Peyer's patch (tissue), 4 donors: ENCODE measurements around the gene HOXD10. TPM values are rescaled to one million over a fixed set of nuclear protein-coding genes. Genes with fewer than 3 reads are reported as not detected.

Experiments used
- DNase-seq, 3 donors: peaks; one replicate each; pipeline ENCODE4 v3.0.0-alpha.2; 2017 to 2019
- H3K27ac ChIP-seq, 4 donors: fragments of 200-600 bp; sonication (generic); one replicate each; pipeline ENCODE4 v1.5.1; 2016 to 2019
- H3K27me3 ChIP-seq, 2 donors: fragments of 200-600 bp; sonication (generic); one replicate each; pipeline ENCODE4 v1.5.1; 2019
- H3K36me3 ChIP-seq, 3 donors: fragments of 200-600 bp; sonication (generic); one replicate each; pipeline ENCODE4 v1.5.1; 2016 to 2019
- H3K4me1 ChIP-seq, 4 donors: fragments of 200-600 bp; sonication (generic); one replicate each; pipeline ENCODE4 v1.5.1; 2016 to 2019
- H3K4me3 ChIP-seq, 4 donors: fragments of 200-600 bp; sonication (generic); 1 replicate in 3 of 4; 2 replicates in 1 of 4; pipeline ENCODE4 v1.5.1; 2016 to 2019; ENCODE audit warnings: mild to moderate bottlenecking in 1 of 4
- H3K9me3 ChIP-seq, 4 donors: fragments of 200-600 bp; sonication (generic); one replicate each; pipeline ENCODE4 v1.5.1; 2016 to 2019; ENCODE audit warnings: mild to moderate bottlenecking in 1 of 4
- POLR2A ChIP-seq, 2 donors: fragments of 450-650 bp; IDR thresholded peaks; one replicate each; pipeline ENCODE4 v1.5.1; 2017; ENCODE audit warnings: antibody characterized with exemption in 2 of 2, mild to moderate bottlenecking in 2 of 2, moderate library complexity in 2 of 2
- total RNA-seq, 4 donors: library from RNA; depleted of rRNA; stranded (reverse); fragments of >200 nt; gene quantifications; one replicate each; pipeline ENCODE4 v1.1.0, GENCODE V29; 2016
- TF ChIP-seq, protein P1 (sequence below), 6 experiments: fragments of 450-650 bp in 4 of 6; fragments of 200-600 bp in 2 of 6; sonication (generic) in 1 of 6; IDR thresholded peaks; one replicate each; pipeline ENCODE4 v1.5.1; 2017 to 2019; ENCODE audit warnings: antibody characterized with exemption in 6 of 6, mild to moderate bottlenecking in 3 of 6, moderate library complexity in 1 of 6

HOXD10 gene
- total RNA-seq, 4 donors from 2014 or later: not detected

DNA sequence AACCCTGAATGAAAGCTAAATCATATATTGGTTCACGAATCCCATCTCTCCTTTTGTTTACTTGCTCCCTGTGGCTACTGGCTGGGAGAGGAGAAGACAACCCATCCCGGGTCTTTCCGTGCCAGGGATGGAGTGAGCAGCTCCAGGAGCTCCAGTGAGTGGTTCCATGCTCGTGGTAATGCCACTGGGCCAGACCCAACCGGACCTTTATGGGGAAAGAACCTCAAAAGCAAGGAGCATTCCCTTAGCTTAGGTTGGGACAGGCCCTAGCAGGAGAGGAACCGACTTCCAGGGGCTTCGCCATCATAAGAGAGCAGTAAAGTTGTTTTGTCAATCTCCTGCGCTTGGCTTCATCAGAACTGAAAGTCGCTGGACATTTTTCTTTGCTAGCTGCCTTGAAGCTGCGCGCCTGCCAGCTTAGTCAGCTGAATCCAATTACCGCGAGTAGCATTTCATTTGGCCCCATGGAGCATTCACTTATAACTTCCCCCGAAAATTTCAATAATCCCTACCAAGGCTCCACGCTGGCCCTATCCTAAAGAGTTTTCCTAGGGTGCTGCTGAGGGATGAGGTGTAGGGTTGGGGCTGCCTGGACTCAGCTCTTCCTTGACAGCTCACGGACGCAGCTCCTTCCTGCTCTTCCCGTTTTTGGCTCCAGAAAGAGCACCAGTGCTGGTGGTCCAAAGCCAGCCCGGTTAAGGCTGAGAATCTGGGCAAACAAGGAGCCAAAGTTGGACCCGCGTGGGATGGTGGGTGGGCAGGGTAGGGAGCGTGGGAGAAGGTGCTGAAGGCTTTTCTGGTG lies 45.4 kb downstream of the HOXD10 start:
- H3K4me3 ChIP-seq: peak overlapping the region in 1 of 4 donors; percentile 6
- DNase-seq: no peak
- no peaks in the 10 kb centered on the region for H3K27me3 ChIP-seq
- no peak for TF ChIP-seq POLR2A (IDR thresholded peaks at IDR 0.05)
- TF ChIP-seq, protein P1, sequence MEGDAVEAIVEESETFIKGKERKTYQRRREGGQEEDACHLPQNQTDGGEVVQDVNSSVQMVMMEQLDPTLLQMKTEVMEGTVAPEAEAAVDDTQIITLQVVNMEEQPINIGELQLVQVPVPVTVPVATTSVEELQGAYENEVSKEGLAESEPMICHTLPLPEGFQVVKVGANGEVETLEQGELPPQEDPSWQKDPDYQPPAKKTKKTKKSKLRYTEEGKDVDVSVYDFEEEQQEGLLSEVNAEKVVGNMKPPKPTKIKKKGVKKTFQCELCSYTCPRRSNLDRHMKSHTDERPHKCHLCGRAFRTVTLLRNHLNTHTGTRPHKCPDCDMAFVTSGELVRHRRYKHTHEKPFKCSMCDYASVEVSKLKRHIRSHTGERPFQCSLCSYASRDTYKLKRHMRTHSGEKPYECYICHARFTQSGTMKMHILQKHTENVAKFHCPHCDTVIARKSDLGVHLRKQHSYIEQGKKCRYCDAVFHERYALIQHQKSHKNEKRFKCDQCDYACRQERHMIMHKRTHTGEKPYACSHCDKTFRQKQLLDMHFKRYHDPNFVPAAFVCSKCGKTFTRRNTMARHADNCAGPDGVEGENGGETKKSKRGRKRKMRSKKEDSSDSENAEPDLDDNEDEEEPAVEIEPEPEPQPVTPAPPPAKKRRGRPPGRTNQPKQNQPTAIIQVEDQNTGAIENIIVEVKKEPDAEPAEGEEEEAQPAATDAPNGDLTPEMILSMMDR (IDR thresholded peaks at IDR 0.05): no peak
- peaks cover 0 to 29% (median 0%) of the 10 kb centered on the region in 4 donors for H3K4me1 ChIP-seq
- H3K9me3 ChIP-seq: no peaks in the 10 kb centered on the region
- H3K36me3 ChIP-seq: no peaks in the 10 kb centered on the region
- no peak overlapping the region for H3K27ac ChIP-seq

- DNase-seq: peak in 2 of 3 donors; percentile 61 to 74
Observed at GRCh38 chr2:176162911-176163671, 46.5 kb downstream of the HOXD10 start.

GRCh38 chr2:176163672-176164056 lies 47.1 kb downstream of the HOXD10 start:
- H3K27me3 ChIP-seq: no peaks in the 10 kb centered on the region
- H3K4me3 ChIP-seq: no peak overlapping the region
- no peak for DNase-seq
- no peaks in the 10 kb centered on the region for H3K36me3 ChIP-seq
- H3K4me1 ChIP-seq: peaks cover 0 to 21% (median 0%) of the 10 kb centered on the region in 4 donors
- no peak overlapping the region for H3K27ac ChIP-seq
- no peak for TF ChIP-seq POLR2A (IDR thresholded peaks at IDR 0.05)
- TF ChIP-seq, protein P1 (IDR thresholded peaks at IDR 0.05): no peak
- H3K9me3 ChIP-seq: no peaks in the 10 kb centered on the region

More at GRCh38 chr2:176162911-176163671, 46.5 kb downstream of the HOXD10 start:
- H3K36me3 ChIP-seq: no peaks in the 10 kb centered on the region
- no peaks in the 10 kb centered on the region for H3K27me3 ChIP-seq
- no peaks in the 10 kb centered on the region for H3K9me3 ChIP-seq
- TF ChIP-seq, protein P1 (IDR thresholded peaks at IDR 0.05): no peak
- no peak for TF ChIP-seq POLR2A (IDR thresholded peaks at IDR 0.05)
- no peak overlapping the region for H3K27ac ChIP-seq
- H3K4me3 ChIP-seq: peak overlapping the region in 1 of 4 donors; percentile 30
- peaks cover 0 to 27% (median 0%) of the 10 kb centered on the region in 4 donors for H3K4me1 ChIP-seq

DNA sequence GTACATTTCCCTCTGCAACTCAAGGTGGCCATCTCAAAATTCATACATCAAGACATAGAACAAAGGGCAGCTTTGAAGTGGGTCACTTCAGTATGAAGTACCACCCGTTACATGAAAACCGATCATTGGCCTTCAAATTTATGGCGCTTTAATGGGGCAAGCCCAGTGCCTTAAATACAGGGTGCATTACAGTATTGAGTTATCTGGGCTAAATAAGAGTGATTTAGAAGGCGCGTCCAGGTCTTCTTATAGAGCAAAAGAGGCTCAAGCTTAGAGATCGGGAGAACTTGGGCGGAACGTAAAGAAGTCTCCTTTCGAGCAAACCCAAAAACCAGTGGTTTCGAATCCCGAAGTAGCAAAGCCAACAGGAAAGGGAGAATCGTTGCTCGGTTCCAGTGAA lies 47.6 kb downstream of the HOXD10 start:
- no peak for TF ChIP-seq POLR2A (IDR thresholded peaks at IDR 0.05)
- TF ChIP-seq, protein P1 (IDR thresholded peaks at IDR 0.05): no peak
- peaks cover 0 to 18% (median 0%) of the 10 kb centered on the region in 4 donors for H3K4me1 ChIP-seq
- H3K4me3 ChIP-seq: no peak overlapping the region
- H3K27ac ChIP-seq: no peak overlapping the region
- DNase-seq: no peak
- no peaks in the 10 kb centered on the region for H3K9me3 ChIP-seq
- no peaks in the 10 kb centered on the region for H3K27me3 ChIP-seq
- no peaks in the 10 kb centered on the region for H3K36me3 ChIP-seq

GRCh38 chr2:176164611-176165369 lies 48.2 kb downstream of the HOXD10 start:
- Histone ChIP-seq H3K27ac (no peak overlapping the region), H3K9me3 (no peaks in the 10 kb centered on the region), H3K4me1 (peaks cover 0 to 12% (median 0%) of the 10 kb centered on the region in 4 donors), H3K36me3 (no peaks in the 10 kb centered on the region), H3K27me3 (no peaks in the 10 kb centered on the region), H3K4me3 (peak overlapping the region in 2 of 4 donors; percentile 13 to 25)
- peak in 1 of 3 donors; percentile 47 for DNase-seq
- TF ChIP-seq, protein P1 (IDR thresholded peaks at IDR 0.05): no peak
- no peak for TF ChIP-seq POLR2A (IDR thresholded peaks at IDR 0.05)
